Right hindlimb (tissue), 1 donor: Measurements from ENCODE around the gene PHETA1.

Experiments used
- DNase-seq: peaks from one replicate; pipeline ENCODE4 v3.0.0-alpha.2; 2018

Gene PHETA1

GRCh38 chr12:111368291-111368787 lies 556 bp downstream of the PHETA1 start:
- DNase-seq, result no peak

GRCh38 chr12:111367661-111368221 lies 1.2 kb downstream of the PHETA1 start:
- DNase-seq, result no peak

GRCh38 chr12:111366583-111366982 lies 2.3 kb downstream of the PHETA1 start:
- DNase-seq, result no peak

GRCh38 chr12:111366075-111366474 lies 2.8 kb downstream of the PHETA1 start:
- no peak for DNase-seq

GRCh38 chr12:111363578-111363977 lies 5.3 kb downstream of the PHETA1 start:
- DNase-seq, result no peak

GRCh38 chr12:111362687-111363475 lies 6.0 kb downstream of the PHETA1 start:
- DNase-seq, result no peak

GRCh38 chr12:111361717-111362576 lies 6.9 kb downstream of the PHETA1 start:
- no peak for DNase-seq

- no peak for DNase-seq
Measured at GRCh38 chr12:111361073-111361716, 7.7 kb downstream of the PHETA1 start.

- DNase-seq, result no peak
Measured at GRCh38 chr12:111360325-111360930, 8.5 kb downstream of the PHETA1 start.

GRCh38 chr12:111359914-111360276 lies 9.0 kb downstream of the PHETA1 start:
- DNase-seq, result no peak

GRCh38 chr12:111359231-111359913 lies 9.5 kb downstream of the PHETA1 start:
- DNase-seq, result no peak

- DNase-seq, result no peak
Measured at GRCh38 chr12:111355201-111355925, 13.5 kb downstream of the PHETA1 start.

GRCh38 chr12:111354511-111354910 lies 14.4 kb downstream of the PHETA1 start:
- DNase-seq, result no peak

- no peak for DNase-seq
Measured at GRCh38 chr12:111353603-111354295, 15.1 kb downstream of the PHETA1 start.

- no peak for DNase-seq
Measured at GRCh38 chr12:111353026-111353425, 15.9 kb downstream of the PHETA1 start.

- no peak for DNase-seq
Measured at GRCh38 chr12:111352296-111352993, 16.4 kb downstream of the PHETA1 start.

- DNase-seq, result no peak
Measured at GRCh38 chr12:111351026-111351425, 17.9 kb downstream of the PHETA1 start.

GRCh38 chr12:111349748-111350520 lies 19.0 kb downstream of the PHETA1 start:
- DNase-seq, result no peak

- no peak for DNase-seq
Measured at GRCh38 chr12:111349101-111349747, 19.7 kb downstream of the PHETA1 start.
